C4-2B (cell line): ENCODE results near the gene ASCL1.

Experiments used
- H3K27ac ChIP-seq: fragments of 450-650 bp; 2 replicates; pipeline ENCODE4 v1.5.1; 2017
- ZFX ChIP-seq: fragments of 450-650 bp; IDR thresholded peaks from 2 replicates; pipeline ENCODE4 v1.6.1; 2017
- TF ChIP-seq, protein P1 (sequence below): fragments of 450-650 bp; conservative IDR thresholded peaks from 2 replicates; pipeline ENCODE4 v1.5.1; 2017; ENCODE audit warnings: mild to moderate bottlenecking

Gene ASCL1

DNA sequence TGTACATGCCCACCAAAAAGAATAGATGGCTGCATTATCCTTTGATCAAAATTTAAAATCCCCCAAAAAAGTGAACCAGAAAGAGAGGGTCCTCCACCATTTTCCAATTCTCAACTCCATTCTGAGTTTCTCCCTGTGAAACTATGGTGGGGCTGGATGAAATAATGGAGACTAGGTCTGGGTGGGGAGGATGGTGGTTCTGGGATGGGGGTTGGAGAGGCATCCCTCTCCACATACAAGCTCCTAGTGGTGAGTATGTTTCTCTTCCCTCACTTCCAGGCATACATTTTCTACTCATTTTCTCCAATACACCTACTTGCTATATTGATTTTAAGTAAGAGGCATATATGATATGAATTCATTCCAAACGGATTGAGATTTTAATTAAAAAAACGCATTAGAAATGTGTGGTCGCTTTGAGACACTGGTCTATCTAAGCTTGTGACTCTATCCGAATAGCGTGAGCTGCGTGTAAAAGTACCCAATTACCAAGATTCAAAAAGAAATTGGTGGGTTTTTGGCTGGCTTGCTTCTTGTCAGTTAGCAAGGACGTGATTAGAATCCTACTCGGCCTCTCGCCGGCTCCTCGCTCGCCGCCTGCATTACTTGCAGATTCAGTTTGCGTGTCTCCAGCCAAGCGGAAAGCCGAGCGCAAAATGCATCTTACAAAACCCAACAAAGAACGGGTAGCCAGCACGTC lies 3.4 kb downstream of the ASCL1 start:
- no peak overlapping the region for H3K27ac ChIP-seq

DNA sequence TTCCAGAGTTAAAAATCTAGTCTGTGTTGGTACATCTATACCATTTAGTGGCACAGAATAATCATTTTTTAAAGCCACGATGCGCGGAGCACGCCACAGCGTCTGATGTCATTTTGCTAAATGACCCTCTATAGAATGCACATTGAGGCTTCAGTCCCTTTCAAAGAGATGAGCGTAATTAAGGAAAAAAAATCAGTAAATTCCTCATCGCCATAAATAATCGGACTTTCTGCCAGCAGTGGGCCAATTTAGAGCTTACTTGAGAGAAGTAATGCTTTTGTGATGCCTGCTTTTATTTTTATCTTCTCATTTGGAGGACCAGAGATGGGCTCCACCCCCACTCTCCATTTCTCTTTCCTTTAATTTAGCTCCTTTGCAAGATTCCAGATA lies 4.0 kb downstream of the ASCL1 start:
- no peak for TF ChIP-seq ZFX
- TF ChIP-seq, protein P1, sequence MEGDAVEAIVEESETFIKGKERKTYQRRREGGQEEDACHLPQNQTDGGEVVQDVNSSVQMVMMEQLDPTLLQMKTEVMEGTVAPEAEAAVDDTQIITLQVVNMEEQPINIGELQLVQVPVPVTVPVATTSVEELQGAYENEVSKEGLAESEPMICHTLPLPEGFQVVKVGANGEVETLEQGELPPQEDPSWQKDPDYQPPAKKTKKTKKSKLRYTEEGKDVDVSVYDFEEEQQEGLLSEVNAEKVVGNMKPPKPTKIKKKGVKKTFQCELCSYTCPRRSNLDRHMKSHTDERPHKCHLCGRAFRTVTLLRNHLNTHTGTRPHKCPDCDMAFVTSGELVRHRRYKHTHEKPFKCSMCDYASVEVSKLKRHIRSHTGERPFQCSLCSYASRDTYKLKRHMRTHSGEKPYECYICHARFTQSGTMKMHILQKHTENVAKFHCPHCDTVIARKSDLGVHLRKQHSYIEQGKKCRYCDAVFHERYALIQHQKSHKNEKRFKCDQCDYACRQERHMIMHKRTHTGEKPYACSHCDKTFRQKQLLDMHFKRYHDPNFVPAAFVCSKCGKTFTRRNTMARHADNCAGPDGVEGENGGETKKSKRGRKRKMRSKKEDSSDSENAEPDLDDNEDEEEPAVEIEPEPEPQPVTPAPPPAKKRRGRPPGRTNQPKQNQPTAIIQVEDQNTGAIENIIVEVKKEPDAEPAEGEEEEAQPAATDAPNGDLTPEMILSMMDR = no peak
- no peak overlapping the region for H3K27ac ChIP-seq

More for the DNA sequence above, 3.4 kb downstream of the ASCL1 start:
- no peak for TF ChIP-seq ZFX
- TF ChIP-seq, protein P1 = no peak

DNA sequence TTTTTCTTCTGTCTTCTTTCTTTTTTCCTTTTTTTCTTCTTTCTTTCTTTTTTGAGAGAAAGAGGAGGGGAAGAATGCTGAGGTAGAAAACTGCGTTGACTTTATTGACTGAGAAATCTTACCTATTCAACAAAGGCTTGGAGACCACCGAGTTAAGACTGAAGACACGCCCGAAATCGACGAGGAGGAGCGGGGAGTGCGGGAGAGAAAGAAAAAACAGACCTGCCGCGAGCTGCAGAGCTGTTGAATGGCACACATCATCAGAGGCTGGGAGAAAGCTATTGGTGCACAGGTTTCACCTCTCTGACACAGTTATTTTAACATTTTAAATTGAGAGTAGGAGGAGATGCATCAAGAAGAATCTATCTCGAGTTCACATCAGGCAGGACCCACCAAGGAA lies 5.1 kb downstream of the ASCL1 start:
- TF ChIP-seq ZFX = no peak
- TF ChIP-seq, protein P1 = no peak
- H3K27ac ChIP-seq = no peak overlapping the region

DNA sequence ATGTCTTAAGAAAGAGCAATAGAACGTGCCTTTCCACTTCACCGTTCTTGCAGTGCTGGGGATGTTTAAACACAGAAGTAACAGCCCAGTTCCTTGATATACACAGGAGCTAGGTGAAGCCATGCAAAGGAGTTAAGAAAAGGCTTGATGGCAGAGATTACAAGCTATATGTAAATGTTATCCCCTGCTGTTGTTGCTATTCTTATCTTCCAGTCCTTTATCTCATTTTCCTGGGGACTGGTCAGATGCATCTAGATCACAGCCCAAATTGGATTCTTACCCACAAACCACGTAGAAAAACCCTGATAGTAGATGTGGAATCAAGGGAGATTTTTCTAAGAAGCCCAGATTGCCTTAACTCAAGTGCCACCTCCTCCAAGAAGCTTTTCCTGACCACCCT lies 5.5 kb downstream of the ASCL1 start:
- TF ChIP-seq ZFX = no peak
- TF ChIP-seq, protein P1 = no peak
- H3K27ac ChIP-seq = no peak overlapping the region

DNA sequence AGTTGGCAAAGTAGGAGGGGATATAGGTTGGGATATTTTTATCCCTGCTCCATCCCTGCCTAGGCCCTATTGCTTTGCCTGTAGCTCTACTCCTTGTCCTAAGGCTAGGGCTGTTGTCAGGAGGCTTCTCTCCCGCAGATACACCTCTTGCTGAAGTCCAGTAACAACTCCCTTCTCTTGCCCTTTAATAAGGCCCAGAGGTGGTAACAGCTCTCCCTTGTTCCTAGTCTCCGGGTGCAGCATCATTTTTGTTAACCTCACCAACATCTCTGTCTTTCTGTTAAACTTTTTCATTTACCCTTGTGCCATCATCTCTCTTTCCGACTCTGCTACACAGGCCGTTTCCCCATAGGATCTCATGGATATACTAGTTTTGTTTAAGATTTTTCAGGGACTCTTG lies 6.3 kb downstream of the ASCL1 start:
- no peak overlapping the region for H3K27ac ChIP-seq
- TF ChIP-seq ZFX = no peak
- TF ChIP-seq, protein P1 = no peak

DNA sequence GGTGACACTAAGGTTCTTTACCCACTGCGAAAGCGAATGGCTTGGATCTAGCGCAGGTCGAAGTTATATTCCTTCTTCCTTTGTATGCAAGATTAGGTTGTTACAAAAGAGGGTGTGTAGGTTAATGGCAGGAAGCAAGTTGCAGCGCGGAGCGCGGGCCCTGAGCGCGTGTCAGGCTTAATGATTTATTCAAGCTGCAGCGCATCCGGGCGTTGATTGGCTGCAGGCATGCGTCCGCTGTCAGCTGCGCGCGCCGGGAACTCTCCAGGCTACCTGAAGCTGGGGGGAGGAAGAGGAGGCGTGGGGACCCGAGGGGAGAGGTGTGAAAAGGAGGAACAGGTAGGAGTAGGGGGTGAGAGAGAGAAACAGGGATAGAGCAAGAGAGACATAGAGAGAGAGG lies 7.4 kb downstream of the ASCL1 start:
- TF ChIP-seq, protein P1 = no peak
- TF ChIP-seq ZFX = no peak
- H3K27ac ChIP-seq = no peak overlapping the region

DNA sequence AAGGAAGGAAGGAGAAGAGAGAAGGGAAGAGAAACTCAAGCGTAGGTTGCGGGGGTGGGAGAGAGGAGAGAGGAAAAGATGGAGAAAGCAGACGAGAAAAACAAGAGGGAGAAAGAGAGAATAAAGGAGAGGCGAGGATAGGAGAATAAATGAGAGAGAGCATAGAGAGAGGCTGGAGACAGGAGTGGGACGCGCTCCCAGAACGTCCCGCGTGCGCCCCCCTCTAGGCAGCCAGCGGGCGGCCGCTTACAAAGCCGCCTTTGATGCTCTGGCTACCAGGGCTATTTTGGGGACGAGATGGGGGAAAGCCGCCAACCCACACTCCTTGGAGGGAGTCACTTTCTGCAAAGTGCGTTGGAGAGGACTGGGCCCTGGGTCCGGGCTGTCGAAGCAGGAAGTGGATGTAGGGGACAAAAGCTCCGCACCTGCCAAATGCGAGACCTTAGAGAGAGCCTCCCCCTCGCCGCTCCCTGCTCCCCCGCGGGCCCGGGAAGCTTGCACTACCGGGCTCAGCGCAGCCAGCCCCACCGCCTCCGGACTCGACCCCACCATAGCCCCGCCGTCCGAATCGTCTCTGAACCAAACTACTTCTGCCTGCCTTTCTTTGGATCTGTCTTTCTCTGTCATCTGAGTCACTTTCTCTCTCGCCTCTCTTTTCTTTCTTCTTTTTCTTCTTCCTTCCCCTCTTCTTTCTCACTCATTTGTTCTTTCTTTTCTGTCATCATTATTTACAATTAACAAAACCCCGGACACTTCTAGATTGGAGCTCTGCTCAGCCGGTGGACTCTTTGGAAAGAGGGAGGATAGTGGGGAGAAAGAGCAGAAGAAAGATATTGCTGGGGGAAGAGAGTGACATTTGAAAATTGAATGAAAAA lies 8.0 kb downstream of the ASCL1 start:
- no peak overlapping the region for H3K27ac ChIP-seq
- no peak for TF ChIP-seq ZFX
- TF ChIP-seq, protein P1 = no peak
